ENCODE data around the gene TTC22. TPM values are rescaled to one million over a fixed set of nuclear protein-coding genes. Genes with fewer than 3 reads are reported as not detected.
"Not testable (repeated sequence)": the region's sequence is repeated elsewhere in the genome, so short reads cannot be mapped to it uniquely, and the experiment has no call there.

TTC22 gene
- total RNA-seq, 1 donor = not detected

DNA sequence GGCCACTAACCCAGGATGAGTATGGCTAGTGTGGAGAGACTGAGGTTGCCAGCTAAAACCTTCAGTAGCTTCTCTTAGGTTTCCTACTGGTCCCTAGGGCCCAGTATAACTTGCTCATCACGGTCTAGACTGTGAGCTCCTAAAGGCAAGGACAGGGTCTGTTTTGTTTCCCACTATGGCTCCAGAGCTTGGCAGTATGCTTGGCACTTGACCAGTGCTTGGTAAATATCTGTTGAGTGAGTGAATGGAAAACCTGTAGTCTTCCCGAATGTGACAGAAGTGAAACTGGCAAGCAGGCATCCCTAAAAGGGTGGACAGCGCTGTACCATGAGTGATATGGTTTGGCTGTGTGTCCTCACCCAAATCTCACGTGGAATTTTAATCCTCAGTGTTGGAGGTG is 23.7 kb downstream of the TTC22 start:
- no peak for DNase-seq (ENCODE audit: low read depth)
- no peak for TF ChIP-seq CTCF (IDR thresholded peaks at IDR 0.05; ENCODE audit: insufficient read depth, low read depth, low read length)
- no peak overlapping the region for H3K4me3 ChIP-seq (ENCODE audit: low read depth, low read length)

GRCh38 chr1:54777011-54777410 is 24.1 kb downstream of the TTC22 start:
- no peak for DNase-seq (ENCODE audit: low read depth)
- no peak for TF ChIP-seq CTCF (IDR thresholded peaks at IDR 0.05; ENCODE audit: insufficient read depth, low read depth, low read length)
- no peak overlapping the region for H3K4me3 ChIP-seq (ENCODE audit: low read depth, low read length)

DNA sequence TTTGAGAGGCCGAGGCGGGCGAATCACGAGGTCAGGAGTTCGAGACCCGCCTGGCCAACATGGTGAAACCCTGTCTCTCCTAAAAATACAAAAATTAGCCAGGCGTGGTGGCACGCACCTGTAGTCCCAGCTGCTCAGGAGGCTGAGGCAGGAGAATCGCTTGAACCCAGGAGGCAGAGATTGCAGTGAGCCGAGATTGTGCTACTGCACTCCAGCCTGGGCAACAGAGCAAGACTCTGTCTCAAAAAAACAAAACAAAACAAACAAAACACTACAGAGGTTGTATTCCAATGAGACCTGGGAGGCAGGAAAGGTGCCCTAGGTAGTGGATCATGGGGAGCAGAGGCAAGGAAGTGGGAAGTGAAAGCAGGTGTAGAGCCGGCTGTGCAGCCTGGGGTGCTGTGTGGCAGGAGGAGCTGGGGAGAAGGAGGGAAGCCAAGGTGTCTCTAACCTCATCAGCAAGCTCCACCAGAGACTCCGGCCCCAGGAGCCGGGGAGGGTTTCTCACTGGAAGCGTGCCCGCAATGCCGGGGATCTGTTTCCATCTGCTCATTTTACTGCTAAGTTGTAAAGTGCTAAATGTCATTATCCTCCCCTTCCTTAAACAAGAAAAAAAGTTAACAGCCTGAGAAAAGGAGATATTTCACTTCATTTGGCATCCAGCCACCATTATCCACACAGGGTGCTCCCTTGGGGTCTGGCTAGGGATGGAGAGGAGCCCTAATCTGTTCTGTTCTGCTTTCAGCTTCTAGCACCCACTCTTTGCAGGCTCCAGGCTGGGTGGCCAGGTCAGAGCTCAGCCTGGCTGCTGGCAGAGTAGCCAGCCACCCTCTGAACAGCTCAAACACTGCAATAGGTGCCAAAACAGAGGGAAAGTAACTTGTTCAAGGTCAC is 25.0 kb downstream of the TTC22 start:
- H3K4me3 ChIP-seq (ENCODE audit: low read depth, low read length) = not testable (repeated sequence)
- DNase-seq (ENCODE audit: low read depth) = peak; percentile 28

DNA sequence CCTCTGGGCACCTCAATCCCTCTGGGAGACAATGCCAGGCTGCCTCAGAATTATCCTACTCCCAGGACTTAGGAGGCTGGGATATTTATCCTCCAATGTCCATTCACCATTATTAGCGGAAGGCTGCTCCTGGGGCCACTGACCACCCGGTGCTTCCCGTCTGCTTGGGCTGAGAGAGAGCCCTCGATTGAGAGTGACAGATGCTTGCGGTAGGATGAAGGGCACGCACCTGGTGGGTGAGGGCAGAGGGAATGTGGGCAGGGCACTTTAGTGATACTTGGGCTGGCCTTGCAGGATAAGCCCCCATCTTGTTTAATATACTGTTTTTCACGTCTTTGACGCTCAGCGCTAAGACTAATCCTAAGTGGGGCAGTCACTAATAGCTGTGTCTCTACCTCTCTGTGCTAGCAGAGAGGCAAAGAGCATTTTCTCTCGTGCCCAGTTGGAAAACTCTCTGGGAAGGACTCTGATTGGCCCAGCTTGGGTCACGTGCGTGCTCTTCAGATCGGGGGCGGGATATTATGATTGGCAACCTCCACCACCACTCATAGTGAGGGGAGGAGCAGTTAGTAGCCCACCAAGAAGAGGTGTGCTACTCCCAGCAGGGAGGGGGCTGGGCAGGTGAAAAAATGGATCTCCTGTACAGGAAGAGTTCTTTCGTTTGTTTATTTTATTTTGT is 26.2 kb downstream of the TTC22 start:
- DNase-seq (ENCODE audit: low read depth) = peak; percentile 16
- H3K4me3 ChIP-seq (ENCODE audit: low read depth, low read length) = no peak overlapping the region
- no peak for TF ChIP-seq CTCF (IDR thresholded peaks at IDR 0.05; ENCODE audit: insufficient read depth, low read depth, low read length)

GRCh38 chr1:54772951-54773350 is 28.2 kb downstream of the TTC22 start:
- no peak for TF ChIP-seq CTCF (IDR thresholded peaks at IDR 0.05; ENCODE audit: insufficient read depth, low read depth, low read length)
- no peak overlapping the region for H3K4me3 ChIP-seq (ENCODE audit: low read depth, low read length)
- DNase-seq (ENCODE audit: low read depth) = no peak

- DNase-seq (ENCODE audit: low read depth) = peak; percentile 14
- no peak for TF ChIP-seq CTCF (IDR thresholded peaks at IDR 0.05; ENCODE audit: insufficient read depth, low read depth, low read length)
Observed at GRCh38 chr1:54768093-54768492, 33.0 kb downstream of the TTC22 start.

GRCh38 chr1:54767526-54767925 is 33.6 kb downstream of the TTC22 start:
- no peak for DNase-seq (ENCODE audit: low read depth)
- no peak for TF ChIP-seq CTCF (IDR thresholded peaks at IDR 0.05; ENCODE audit: insufficient read depth, low read depth, low read length)

More at GRCh38 chr1:54768093-54768492, 33.0 kb downstream of the TTC22 start:
- H3K4me3 ChIP-seq (ENCODE audit: low read depth, low read length) = no peak overlapping the region

More at GRCh38 chr1:54767526-54767925, 33.6 kb downstream of the TTC22 start:
- H3K4me3 ChIP-seq (ENCODE audit: low read depth, low read length) = no peak overlapping the region

Measured in fibroblast of villous mesenchyme (primary cell).